ENCODE results near the gene CASQ2.

CASQ2 gene

GRCh38 chr1:115768549-115768948 lies at the start of gene CASQ2:
CASQ2 (minus strand) TSS chr1:115768714; CDS start chr1:115768541, 173 bp downstream.
- no peak for DNase-seq

- DNase-seq: no peak
Measured at GRCh38 chr1:115815694-115816093, 47.2 kb upstream of the CASQ2 start.

GRCh38 chr1:115814685-115815398 lies 46.3 kb upstream of the CASQ2 start:
- DNase-seq: no peak

- DNase-seq: no peak
Measured at GRCh38 chr1:115813727-115814126, 45.2 kb upstream of the CASQ2 start.

GRCh38 chr1:115811140-115811828 lies 42.8 kb upstream of the CASQ2 start:
- no peak for DNase-seq

GRCh38 chr1:115810609-115811008 lies 42.1 kb upstream of the CASQ2 start:
- no peak for DNase-seq

GRCh38 chr1:115809847-115810246 lies 41.3 kb upstream of the CASQ2 start:
- no peak for DNase-seq

- DNase-seq: no peak
Measured at GRCh38 chr1:115809076-115809475, 40.6 kb upstream of the CASQ2 start.

- DNase-seq: peak in 1 of 4 experiments; percentile 2
Measured at GRCh38 chr1:115807723-115808122, 39.2 kb upstream of the CASQ2 start.

- DNase-seq: no peak
Measured at GRCh38 chr1:115805597-115805996, 37.1 kb upstream of the CASQ2 start.

GRCh38 chr1:115802416-115802815 lies 33.9 kb upstream of the CASQ2 start:
- DNase-seq: no peak

- no peak for DNase-seq
Measured at GRCh38 chr1:115797486-115797885, 29.0 kb upstream of the CASQ2 start.

GRCh38 chr1:115796897-115797296 lies 28.4 kb upstream of the CASQ2 start:
- DNase-seq: no peak

GRCh38 chr1:115796036-115796435 lies 27.5 kb upstream of the CASQ2 start:
- no peak for DNase-seq

- no peak for DNase-seq
Measured at GRCh38 chr1:115794976-115795639, 26.6 kb upstream of the CASQ2 start.

GRCh38 chr1:115793162-115793561 lies 24.6 kb upstream of the CASQ2 start:
- no peak for DNase-seq

- DNase-seq: no peak
Measured at GRCh38 chr1:115791816-115792215, 23.3 kb upstream of the CASQ2 start.

GRCh38 chr1:115790846-115791245 lies 22.3 kb upstream of the CASQ2 start:
- no peak for DNase-seq

- DNase-seq: no peak
Measured at GRCh38 chr1:115790356-115790755, 21.8 kb upstream of the CASQ2 start.

- no peak for DNase-seq
Measured at GRCh38 chr1:115783311-115783710, 14.8 kb upstream of the CASQ2 start.

- DNase-seq: no peak
Measured at GRCh38 chr1:115782571-115783281, 14.2 kb upstream of the CASQ2 start.

- DNase-seq: no peak
Measured at GRCh38 chr1:115781851-115782250, 13.3 kb upstream of the CASQ2 start.

GRCh38 chr1:115781343-115781742 lies 12.8 kb upstream of the CASQ2 start:
- no peak for DNase-seq
